Measurements from ENCODE around the gene SSR3. TPM values are rescaled to one million over a fixed set of nuclear protein-coding genes. Genes with fewer than 3 reads are reported as not detected.
A peak's percentile ranks its signal among the peaks of the same experiment; 100 is the strongest.

The SSR3 gene
- polyA plus RNA-seq, 4 donors = 136 to 152 (median 149) TPM

DNA sequence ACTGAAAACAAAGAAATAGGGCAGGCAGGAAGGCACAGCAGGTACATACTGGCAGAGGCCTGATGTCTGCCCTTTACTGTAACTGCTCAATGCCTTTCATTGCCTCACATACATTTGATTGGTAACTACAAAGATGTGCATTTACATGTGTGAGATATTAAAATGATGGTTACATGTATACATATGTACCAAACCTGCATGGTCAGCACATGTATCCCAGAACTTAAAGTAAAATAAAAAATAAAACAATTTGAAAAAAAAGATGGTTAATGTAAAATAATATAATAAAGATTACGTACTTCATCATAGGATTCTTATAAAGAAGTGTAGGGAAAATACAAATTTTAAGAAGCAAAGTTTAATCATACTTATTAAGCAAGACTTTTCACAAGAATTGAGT, 15.1 kb downstream of the SSR3 start:
- no peak for DNase-seq (ENCODE audit: low read depth in 4 of 4, low spot score in 3 of 4)

DNA sequence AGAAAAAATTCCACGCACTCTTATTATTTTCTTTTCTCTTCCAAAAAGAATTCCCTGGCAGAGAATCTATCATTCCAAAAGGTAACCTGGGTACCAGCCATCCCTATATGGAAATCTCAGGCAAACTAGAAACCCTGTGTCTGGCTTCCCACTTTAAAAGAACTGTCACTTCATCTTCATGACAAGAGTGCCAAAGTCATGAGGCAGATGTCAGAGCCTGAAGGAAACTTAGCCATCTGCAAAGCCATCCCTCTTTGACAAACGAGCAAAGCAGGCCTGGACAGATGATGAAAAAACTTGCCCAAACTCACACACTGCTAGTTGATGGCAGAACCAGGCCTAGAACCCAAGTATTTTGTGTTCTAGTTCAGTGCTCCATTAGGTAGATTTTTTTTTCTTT, 15.9 kb downstream of the SSR3 start:
- no peak for DNase-seq (ENCODE audit: low read depth in 4 of 4, low spot score in 3 of 4)

- no peak for DNase-seq (ENCODE audit: low read depth in 4 of 4, low spot score in 3 of 4)
Observed at GRCh38 chr3:156536524-156537316, 18.2 kb downstream of the SSR3 start.

- no peak for DNase-seq (ENCODE audit: low read depth in 4 of 4, low spot score in 3 of 4)
Observed at GRCh38 chr3:156535798-156536197, 19.1 kb downstream of the SSR3 start.

DNA sequence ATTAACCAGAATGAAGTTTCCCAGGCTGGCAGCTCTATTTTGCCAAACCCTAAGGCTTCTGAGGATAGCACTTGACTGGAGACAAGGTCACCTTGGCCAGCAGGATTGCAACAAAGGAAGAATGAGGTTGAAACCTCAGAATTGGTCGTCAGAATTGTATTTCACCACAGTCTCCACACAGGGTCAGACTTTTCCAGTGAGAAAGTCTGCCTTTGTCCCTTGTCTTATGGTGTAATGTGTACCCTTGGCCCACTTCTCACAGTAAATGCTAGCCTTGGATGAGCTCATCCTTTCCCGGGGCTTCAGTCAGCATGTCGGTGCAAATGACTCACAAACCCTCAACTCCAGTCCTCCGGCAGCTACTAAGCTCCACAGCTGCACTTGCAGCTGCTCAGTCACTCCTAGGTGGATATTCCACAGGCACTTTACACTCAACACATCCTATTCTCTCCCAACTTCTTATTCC, 19.7 kb downstream of the SSR3 start:
- peak in 3 of 4 donors; percentile 58 to 62 (median 60) for DNase-seq (ENCODE audit: low read depth in 4 of 4, low spot score in 3 of 4)

DNA sequence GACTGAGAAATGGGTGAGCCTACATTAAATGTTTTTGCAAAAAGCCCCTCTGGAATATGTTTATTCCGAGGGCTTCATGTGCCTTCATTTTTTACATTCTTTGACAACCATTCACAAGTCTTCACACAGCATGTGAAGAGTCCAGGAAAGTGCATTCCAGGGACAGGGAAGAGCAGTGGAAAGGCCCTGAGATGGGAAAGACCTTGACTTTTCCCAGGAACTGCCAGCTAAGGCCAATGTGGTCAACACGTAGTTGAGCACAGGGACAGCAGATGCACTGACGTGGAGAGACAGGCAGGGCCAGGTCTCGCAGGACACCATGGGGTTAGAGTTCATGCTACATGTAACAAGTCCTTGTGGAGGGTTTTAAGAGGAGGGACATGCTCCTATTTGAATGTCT, 21.7 kb downstream of the SSR3 start:
- no peak for DNase-seq (ENCODE audit: low read depth in 4 of 4, low spot score in 3 of 4)

DNA sequence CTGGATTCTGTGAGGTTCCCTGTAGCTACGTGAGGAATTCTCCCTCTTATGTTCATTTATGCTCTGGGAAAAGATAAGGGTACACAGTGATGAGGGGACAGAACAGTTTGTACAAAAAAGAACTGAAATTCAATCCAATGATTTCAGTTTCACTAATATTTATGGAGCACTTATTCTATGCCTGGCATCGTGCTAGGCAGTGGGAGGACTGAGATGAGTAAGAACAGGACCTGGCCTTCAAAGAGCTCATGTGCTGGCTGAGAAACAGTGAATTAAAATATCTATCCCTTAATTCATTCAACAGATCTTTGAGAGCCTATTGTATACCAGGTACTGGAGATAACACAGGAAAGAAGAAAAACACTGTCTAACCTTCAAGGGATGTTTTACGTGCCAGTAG, 22.2 kb downstream of the SSR3 start:
- DNase-seq (ENCODE audit: low read depth in 4 of 4, low spot score in 3 of 4) = no peak

DNA sequence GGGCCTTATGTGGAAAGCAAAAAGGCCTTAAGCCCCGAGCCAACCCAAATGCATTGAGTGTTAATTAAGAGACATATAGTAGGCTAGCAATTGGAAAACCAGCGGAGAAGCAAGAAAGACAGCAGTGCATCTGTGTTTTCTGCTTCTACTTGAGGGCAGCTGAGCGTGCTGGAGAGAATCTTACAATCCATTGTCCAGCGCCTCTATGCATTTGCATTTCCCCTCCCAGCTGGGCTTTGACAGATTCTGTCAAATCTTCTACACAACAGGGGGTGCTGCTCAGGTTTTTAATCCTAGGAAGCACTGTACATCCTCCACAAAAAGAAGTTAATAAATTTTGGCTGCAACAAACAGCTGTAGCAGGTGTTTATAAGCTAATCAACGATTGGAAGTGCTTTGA, 23.9 kb downstream of the SSR3 start:
- no peak for DNase-seq (ENCODE audit: low read depth in 4 of 4, low spot score in 3 of 4)

DNA sequence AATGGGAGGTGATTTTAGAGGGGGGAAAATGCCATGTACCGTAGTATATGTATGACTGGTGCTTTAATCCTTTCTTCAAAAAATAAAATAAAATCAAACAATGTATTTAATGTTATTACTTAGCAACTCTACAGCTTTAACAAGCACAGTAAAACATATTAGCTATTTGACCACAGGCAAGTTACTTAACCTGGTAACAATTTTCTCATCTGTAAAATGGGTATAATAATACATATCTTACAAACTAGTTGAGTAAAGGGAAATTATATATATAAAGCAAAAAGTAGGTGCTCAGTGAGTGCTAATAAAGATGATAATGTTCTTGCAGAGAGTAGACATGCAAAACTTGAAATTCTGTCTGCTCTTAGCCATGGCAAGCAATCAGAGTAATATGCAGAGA, 27.9 kb downstream of the SSR3 start:
- no peak for DNase-seq (ENCODE audit: low read depth in 4 of 4, low spot score in 3 of 4)

DNA sequence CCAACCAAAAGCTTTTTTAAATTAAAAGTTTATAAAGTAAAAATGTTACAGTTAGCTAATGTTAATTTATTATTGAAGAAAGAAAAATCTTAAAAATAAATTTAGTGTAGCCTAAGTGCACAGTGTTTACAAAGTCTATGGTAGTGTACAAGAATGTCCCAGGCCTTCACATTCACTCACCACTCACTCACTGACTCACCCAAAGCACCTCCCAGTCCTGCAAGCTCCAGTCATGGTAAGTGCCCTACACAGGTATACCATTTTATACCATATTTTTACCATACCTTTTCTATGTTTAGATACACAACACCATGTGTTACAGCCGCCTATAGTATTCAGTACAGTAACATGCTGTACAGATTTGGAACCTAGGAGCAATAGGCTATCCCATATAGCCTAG, 29.1 kb downstream of the SSR3 start:
- no peak for DNase-seq (ENCODE audit: low read depth in 4 of 4, low spot score in 3 of 4)

GRCh38 chr3:156522673-156523072, 32.2 kb downstream of the SSR3 start:
- no peak for DNase-seq (ENCODE audit: low read depth in 4 of 4, low spot score in 3 of 4)

- DNase-seq (ENCODE audit: low read depth in 4 of 4, low spot score in 3 of 4) = no peak
Observed at GRCh38 chr3:156519758-156520162, 35.2 kb downstream of the SSR3 start.

- DNase-seq (ENCODE audit: low read depth in 4 of 4, low spot score in 3 of 4) = no peak
Observed at GRCh38 chr3:156518726-156519125, 36.2 kb downstream of the SSR3 start.

GRCh38 chr3:156516961-156517360, 38.0 kb downstream of the SSR3 start:
- no peak for DNase-seq (ENCODE audit: low read depth in 4 of 4, low spot score in 3 of 4)

GRCh38 chr3:156516284-156516683, 38.6 kb downstream of the SSR3 start:
- no peak for DNase-seq (ENCODE audit: low read depth in 4 of 4, low spot score in 3 of 4)

- DNase-seq (ENCODE audit: low read depth in 4 of 4, low spot score in 3 of 4) = no peak
Observed at GRCh38 chr3:156513619-156514018, 41.3 kb downstream of the SSR3 start.

DNA sequence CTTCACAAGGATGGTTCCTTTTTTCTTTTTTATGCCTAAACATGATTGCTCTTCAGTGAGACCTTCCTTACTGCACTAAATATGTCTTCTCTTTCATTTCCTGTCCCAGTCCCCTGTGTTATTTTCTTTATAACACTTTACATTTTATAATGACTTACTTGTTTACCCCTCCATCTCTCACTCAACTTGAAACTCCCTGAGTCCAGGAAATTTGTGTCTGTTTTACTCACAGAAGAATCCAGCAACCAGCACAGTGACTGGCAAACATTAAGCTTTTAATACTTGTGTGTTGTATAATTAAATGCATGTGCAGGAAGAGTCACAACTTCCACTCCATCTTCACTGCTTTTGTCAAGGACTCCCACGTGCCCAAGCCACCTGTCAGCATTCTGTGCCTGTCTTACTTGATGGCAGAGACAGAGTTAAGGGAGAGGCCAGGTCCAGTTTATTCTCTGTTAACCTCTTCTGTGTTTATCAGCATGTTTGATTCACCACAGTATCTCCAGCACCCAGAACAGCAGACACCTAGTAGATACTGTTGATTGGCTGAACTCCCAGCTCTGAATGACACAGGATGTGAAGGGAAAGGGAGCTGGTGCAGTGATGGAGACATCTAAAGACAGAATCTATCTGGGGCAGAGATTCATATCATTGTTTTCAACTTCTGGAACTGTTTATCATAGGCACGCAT, 42.8 kb downstream of the SSR3 start:
- no peak for DNase-seq (ENCODE audit: low read depth in 4 of 4, low spot score in 3 of 4)

- peak; percentile 28 to 51 (median 36) for DNase-seq (ENCODE audit: low read depth in 4 of 4, low spot score in 3 of 4)
Observed at GRCh38 chr3:156509189-156510174, 45.4 kb downstream of the SSR3 start.

DNA sequence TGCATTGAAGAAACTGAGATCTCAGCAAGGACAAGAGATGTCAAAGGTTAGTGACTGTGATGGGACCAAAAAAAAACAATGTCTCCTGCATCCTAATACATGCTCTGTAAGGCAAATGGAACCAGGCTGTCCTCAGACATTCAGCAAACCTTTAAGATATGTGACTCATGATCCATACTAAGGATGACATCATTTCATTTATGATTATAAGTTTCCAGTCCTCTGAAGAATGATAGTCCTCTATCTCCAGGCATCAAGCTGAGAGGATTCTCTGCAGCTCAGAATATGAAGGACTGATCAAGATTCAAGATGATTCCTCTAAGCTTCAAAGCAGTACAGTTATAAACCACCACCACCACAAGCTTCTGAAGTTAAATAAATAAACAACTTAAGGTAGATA, 47.6 kb downstream of the SSR3 start:
- no peak for DNase-seq (ENCODE audit: low read depth in 4 of 4, low spot score in 3 of 4)

- DNase-seq (ENCODE audit: low read depth in 4 of 4, low spot score in 3 of 4) = no peak
Observed at GRCh38 chr3:156498307-156498706, 56.6 kb downstream of the SSR3 start.

DNA sequence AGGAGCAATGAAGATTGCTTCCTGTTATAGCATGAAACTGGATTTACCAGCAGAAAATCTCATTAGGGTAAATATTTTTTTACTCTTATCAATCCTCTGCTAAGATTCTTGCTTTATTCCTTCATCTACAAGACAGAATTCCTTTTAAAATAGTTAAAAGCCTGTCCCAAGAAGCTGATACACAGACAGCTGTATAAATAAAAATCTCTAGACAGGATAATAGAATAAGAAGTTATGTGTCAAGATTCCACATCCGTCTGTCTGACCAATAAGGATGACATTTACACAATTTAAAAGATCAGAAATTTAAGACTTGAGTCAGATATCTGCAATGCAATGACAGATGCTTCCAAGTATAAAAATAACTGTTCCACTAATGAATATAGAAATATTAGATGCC, 57.6 kb downstream of the SSR3 start:
- no peak for DNase-seq (ENCODE audit: low read depth in 4 of 4, low spot score in 3 of 4)
